GM12801 (cell line): ENCODE data around the gene FLT1.

Experiments
- TF ChIP-seq, protein P1 (sequence below): IDR thresholded peaks from one replicate; pipeline ENCODE4 v1.5.1; 2011; ENCODE audit warnings: control low read depth; ENCODE audit not compliant: insufficient read length; ENCODE audit errors: extremely low read depth

FLT1 gene

DNA sequence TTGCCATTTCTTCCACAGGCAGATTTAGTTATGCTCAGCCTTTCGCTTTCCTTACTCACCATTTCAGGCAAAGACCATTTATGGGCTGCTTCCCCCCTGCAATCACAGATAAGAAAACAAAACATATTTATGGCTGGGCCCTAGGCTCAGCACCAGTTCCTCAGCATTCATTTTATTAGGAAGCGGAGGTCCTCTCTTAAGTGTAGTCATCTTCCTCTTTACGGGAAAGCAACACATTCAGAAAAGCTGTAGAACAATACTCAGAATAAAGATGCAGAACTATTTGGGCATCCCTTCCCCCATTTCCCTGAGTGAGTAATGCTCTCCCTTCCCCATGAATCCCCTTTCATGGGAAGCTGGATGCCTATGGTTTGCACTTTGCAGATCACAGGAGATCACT, 27.9 kb downstream of the FLT1 start:
- TF ChIP-seq, protein P1, sequence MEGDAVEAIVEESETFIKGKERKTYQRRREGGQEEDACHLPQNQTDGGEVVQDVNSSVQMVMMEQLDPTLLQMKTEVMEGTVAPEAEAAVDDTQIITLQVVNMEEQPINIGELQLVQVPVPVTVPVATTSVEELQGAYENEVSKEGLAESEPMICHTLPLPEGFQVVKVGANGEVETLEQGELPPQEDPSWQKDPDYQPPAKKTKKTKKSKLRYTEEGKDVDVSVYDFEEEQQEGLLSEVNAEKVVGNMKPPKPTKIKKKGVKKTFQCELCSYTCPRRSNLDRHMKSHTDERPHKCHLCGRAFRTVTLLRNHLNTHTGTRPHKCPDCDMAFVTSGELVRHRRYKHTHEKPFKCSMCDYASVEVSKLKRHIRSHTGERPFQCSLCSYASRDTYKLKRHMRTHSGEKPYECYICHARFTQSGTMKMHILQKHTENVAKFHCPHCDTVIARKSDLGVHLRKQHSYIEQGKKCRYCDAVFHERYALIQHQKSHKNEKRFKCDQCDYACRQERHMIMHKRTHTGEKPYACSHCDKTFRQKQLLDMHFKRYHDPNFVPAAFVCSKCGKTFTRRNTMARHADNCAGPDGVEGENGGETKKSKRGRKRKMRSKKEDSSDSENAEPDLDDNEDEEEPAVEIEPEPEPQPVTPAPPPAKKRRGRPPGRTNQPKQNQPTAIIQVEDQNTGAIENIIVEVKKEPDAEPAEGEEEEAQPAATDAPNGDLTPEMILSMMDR, result no peak

DNA sequence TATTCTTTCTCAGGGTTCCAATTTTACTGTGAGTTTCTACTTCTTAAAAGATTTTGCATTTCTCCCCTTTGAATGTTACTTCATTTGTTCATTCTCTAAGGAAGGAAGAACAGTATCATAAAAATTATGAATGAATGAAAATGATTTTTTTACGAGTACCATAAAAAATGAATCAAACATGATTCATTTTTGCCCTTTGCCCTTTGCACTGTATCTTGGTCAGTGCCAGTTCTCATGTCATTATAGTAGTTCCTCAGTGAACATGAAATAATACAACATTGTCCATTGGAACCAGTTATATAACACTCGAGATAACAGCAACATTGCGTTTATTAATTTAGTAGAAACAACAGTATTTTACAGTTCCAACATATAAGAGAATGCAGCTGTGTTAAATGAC, 28.8 kb downstream of the FLT1 start:
- TF ChIP-seq, protein P1, result no peak

DNA sequence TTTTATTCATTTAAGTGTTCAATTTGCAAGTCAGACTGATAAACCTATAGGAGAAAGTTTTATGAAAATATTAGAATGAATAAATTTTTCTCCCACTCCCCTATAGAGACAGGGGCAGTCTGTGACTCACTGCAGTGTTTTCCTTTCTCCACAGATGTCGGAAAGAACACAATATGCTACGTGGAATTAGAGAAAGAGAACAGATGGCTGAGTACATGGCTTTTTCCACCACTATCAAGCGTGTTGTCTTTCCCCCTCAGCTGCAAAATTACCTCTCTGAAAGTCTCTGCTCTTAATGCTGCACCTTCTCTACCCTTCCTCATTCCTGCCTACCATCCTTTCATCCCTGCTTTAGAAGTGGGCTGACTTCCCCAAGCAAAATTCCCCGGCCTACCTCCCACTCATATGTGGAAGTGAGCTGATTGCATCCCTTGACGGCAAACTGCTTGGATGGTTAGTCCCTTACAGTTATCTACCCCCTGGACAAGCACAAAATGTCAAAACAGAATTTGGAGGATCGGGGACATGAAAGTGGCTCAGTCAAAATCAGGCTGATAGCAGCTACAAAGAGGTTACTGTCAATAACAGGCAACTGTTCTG, 30.0 kb downstream of the FLT1 start:
- TF ChIP-seq, protein P1, result no peak

DNA sequence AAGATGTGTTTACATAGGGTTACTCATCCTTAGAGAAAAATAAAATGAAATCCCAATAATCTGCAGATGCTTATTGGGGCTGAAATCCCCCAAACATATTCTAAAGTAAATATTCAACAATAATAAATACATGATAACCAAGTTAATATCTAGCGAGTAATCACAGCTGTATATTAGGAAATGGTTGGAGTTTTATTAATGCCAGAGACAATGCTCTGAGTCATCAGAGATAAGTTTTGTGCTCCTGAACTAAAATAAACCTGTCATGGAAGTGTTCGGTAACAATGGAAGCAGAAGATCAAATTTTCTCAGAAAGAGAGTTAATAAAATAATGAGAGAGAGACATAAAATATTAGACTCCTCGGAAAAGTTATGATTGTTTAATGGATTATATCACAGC, 31.4 kb downstream of the FLT1 start:
- TF ChIP-seq, protein P1, result no peak

- TF ChIP-seq, protein P1, result no peak
Observed at GRCh38 chr13:28459911-28460310, 35.0 kb downstream of the FLT1 start.

GRCh38 chr13:28458608-28459007, 36.3 kb downstream of the FLT1 start:
- TF ChIP-seq, protein P1, result no peak

GRCh38 chr13:28458051-28458450, 36.9 kb downstream of the FLT1 start:
- TF ChIP-seq, protein P1, result no peak
